GM18519 (cell line): ENCODE data around the gene IFFO2.

ENCODE experiments used
- ATAC-seq: cut with Tn5 transposase; IDR thresholded peaks from one replicate; pipeline ENCODE4 v1.9.1; 2021; ENCODE audit warnings: mild to moderate bottlenecking, moderate library complexity; ENCODE audit not compliant: unreplicated experiment, low FRiP score

Gene IFFO2

DNA sequence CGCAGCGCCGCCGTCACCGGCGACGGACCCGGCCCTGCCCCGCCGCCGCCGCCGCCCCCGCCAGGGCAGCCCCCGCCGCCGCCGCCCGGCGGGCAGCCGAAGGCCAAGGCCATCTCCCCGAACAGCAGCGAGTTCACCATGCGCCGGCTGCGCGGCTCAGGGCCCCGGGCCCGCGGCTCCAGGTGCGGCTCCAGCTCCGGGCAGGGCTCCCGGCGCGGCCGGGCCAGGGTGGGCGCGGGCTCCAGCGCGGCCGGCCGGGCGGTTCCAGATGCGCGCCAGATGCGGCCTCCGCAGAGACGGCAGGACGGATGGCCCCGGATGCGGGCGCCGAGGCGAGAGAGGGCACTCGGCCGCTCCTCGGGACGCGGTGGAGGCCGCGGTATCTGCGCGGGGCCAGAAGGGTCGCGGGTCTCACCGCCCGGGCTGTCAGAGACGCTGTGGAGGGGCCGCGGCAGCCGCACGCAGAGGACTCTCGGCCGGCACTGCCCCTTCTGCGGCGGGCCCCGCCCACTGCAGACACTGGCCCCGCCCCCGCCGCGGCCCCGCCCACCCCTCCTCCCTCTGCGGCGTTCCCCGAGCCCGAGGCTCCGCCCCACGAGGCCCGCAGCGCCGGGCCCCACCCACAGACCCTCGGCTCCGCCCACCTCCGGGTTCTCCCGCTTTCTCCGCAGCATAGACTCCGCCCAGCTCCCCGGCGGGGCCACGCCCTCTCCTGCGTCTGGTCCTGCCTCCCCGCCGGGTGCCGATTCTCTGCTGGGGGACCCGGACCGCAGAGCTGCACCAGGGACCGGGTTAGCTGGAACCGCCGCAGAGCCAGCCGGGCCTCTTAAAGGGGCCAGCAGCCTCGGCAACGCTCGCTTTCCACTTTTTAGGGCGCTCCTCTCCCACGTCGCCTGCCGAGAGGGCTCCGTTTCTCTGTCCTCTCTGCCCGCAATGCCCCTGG is at the start of gene IFFO2:
Gene IFFO2, minus strand, starts transcription at position 484 of the 943 bp plus-strand sequence. Its CDS starts 344 bp downstream, at position 140.
- peak; percentile 71 for ATAC-seq

DNA sequence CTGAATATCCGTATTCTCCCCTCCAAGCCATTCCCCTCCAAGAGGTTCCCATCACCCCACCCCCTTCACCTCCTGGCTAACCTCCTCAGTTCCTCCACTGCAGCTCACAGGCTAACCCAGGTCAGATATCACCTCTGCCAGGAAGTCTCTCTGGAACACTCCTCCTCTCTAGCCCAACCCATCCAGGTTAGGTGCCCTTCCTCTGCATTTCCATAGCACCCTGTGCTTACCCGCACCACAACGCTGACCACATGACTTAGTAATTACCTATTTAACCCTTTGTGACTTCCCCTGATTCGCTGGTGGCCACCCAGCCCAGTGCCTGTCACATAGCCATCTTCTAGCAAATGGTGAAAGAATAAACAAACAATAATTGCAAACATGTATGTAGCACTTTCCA is 49.5 kb upstream of the IFFO2 start:
- ATAC-seq = no peak

DNA sequence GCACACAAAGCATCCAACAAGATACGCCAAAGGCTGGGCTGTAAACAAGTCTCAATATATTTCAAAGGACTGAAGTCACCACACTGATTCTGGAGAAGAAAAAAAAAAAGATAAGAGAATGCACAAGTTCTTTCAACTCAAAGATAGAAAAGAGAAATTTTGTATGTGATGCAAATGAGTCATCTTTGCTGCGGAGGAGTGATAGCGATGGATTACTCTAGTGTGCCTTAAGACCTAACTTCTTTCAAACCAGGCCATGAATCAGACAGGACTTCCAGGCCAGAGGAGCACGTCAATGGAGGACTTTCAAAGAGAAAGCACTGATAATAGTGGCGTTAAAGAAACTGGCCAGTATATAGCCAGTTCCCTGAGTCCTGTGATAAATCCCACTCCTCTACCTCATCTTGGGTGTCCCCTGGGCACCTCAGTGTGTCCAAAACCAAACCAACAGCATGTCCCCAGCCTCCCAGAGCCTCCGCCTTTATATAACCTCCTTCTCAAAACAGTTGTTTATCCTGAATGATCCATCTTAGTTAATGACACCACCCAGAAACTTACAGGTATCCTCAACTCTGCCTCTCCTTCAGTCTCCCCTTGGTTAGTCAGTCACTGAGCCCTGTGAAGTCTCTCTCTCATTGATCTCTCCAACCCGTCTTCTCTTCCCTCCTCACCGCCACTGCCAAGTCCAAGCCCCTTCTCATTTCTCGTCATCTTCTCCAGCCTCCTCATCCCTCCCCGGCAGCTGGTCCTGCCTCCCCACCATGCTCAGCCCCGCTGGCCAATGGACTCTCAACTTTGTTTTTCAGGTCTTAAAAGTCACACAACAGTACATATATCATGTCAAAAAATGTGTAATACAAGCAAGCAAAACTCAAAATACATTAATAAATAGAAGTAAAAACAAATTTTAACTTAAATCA is 47.2 kb upstream of the IFFO2 start:
- no peak for ATAC-seq

DNA sequence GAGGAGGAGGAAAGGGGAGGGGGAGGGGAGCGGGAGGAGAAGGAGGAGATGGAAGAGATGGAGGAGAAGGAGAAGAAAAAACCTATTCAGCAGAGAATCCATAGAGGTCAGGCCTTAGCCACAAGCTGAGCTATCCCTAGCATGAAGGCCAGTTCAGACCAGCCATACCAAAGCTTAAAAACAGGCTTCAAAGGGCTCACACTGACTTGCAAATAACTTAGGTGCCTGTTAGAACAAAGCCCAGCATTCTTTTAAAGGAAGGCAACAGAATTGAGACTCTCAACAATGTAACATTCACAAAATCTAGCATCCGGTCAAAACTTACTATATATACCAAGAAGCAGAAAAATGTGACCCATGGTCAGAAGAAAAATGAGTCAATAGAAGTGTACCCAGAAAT is 43.6 kb upstream of the IFFO2 start:
- ATAC-seq = no peak

DNA sequence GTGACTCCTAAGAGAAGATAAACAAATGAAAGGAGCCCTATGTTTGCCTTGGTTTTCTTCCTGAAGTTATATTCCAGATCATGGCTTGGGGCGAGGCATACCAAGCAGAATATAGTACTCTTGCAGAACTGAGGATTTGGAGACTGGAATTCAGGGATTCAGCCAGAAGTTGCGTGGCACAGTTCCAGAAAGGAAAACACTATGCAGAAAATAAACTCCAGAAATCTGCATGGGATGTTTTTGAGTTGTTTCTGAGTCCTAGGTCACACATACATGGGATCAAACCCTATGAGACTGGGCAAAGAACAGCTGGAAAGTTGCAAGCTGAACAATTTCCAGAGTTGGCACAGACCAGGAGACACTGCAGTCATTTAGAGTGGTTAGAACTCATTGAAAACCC is 42.9 kb upstream of the IFFO2 start:
- no peak for ATAC-seq

DNA sequence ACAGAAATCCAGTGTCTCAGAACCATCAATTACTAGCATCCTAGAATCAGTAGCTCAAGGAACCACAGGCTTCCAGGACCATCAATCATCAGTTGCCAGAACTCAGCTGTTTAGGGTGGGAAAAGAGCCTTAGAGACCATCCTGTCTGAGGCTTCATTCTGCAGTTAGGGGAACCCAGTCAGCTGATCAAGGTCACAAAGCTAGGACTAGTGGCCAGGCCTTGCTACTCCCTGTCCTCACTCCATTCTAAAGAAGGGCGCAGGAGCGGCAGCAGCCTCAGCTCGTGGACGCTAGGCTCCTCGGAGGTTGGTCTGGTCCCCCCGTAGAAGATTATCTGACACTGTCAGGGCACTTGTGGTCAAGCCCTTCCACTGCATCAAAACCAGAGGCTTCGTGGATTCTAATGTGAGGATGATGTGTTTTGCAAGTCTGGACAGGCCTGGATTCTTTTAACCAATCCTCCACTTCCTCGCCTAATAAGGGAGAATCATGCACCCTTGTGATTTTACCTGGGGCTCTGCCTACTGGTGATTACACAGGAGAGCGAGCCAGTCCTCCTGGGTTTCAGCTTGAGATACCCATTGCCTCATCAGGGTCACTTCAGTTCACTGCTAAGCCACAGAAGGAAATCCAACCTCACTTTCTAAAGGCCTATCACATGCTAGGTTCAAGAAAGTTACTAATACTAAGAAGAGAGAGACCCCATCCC is 41.7 kb upstream of the IFFO2 start:
- no peak for ATAC-seq

DNA sequence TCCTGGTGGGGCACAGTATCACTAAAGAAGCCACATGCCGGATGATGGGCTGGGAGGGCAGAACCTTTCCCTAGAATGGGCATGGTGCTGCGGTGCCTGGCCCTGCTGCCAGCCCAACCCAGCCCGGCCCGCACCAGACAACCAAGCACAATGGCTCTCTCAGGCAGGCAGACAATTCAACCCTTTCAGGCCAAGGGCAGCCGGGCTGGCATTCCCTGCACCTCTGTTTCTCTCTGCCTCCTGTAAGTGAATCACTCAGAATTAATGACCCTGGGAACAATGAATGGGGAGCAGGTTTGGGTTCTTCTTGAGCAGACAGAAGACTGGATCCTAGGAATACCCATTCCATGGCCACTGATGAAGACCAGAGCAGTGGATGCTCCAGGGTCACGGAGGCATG is 41.0 kb upstream of the IFFO2 start:
- no peak for ATAC-seq

DNA sequence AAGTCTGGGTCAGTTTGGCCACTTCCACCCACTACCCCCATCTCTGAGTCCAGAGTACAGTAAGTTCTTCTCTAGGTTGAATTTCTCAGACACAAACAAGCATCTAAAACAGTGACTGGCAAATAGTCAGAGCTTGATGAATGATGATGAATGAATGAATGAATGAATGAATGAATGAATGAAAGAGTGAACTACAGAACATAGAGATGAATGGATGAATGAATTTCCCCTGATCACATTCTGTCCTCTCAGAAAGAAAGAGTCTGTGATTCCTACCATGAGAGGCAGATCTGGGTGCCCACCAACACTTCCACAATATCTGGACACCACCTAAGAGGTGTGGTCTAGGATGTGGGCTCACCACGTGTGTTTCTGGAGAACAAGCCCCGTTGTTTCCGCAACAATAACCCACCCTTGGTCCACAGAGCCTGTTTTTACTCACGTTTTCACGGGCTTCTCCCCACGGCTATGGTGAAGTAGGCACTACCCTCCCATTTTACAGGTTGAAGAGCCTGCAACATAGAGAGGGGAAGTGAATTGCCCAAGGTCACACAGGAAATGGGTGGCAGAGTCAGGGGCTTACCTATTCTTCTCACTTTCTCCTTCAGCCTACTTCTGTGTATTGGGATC is 40.2 kb upstream of the IFFO2 start:
- ATAC-seq = no peak

DNA sequence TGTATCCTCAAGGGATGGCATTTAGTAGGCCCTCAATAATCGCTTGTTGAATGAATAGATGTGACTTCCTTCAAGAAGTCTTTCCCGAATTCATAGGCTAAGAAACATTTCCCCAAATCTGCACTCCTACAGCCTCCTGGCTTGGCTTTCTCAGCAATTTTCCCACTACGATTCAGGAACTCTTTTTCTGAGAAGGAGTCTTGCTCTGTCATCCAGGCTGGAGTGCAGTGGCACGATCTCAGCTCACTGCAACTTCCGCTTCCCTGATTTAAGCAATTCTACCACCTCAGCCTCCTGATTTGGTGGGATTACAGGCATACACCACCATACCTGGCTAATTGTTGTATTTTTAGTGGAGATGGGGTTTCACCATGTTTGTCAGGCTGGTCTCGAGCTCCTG is 37.9 kb upstream of the IFFO2 start:
- no peak for ATAC-seq

DNA sequence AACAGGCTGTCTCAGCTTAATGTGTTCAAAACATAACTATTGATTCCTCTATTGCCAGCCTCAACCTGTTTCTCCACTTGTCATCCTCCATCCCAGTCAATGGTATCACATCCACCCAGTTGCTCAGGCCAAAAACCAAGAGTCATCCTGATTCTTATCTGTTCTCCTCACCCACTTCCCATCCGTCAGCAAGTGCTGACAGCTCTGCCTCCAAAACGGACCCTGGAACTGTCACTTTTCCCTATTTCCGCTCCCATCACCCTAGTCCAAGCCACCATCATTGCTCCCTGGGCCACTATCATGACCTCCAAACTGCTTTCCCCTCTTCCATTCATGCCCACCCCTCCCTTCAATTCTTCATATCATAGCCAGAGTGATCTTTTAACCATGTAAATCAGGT is 36.2 kb upstream of the IFFO2 start:
- no peak for ATAC-seq

DNA sequence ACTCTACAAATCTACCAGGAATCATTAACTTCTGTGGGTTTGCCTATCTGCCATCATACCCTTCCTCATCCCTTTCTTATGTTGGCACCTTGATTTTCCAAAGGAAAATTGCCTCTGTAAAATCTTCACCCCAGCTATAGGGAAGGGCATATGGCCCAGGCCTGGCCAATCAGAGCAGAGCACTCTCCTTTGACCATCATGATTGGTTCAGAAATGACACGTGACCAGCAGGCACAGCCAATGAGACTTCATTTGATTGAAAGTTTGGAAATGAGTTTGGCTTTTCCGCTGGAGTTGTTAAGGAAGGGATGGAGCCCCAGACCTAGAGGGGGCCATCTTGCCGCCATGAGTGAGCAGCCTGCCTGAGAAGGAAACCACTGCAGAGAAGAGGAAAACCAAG is 35.1 kb upstream of the IFFO2 start:
- no peak for ATAC-seq

DNA sequence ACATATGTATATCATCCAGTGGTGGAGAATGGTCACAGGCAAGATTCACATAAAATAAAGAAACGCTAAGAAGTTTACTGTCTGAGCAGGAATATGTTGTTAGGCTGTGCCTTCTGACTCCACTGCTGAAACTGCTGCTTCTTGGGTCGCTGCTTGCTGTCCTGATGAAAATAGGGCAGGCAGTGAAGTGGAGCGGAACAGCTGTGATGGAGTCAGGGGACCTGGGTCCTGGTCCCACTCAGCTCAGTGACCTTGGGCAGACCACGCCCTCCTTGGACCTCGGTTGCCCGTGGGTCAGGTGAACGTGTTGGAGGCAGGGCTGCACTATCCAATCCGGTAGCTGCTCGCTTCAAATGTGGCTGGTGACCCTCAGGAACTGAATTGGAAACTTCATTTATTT is 33.4 kb upstream of the IFFO2 start:
- ATAC-seq = no peak

DNA sequence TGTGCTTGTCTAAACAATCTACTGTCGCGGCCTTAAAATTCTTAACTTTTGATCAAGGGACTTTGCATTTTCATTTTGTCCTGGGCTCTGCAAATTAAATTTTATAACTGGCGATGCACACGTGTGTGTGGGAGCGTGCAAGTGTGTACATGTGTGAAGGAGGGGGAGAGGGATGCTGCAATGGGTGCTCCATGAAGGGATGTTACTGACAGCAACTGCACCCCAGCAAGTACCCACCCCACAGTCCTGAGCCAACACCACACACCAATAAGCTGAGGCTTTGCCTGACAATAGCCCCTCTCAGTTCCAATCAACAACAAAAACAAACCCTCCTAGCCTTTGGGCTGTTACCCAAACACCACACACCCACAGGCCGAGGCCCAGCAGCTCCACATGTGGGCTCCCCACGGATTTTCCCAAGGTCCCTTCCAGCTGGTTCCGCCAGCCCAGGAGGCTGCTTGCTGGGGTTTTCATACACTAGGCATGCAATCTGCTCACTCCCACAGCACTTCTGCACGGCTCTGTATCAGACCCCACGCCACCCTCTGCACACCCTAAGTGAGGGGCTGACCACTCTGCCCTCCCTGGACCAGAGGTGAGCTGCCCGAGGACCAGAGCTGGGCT is 32.8 kb upstream of the IFFO2 start:
- ATAC-seq = no peak

DNA sequence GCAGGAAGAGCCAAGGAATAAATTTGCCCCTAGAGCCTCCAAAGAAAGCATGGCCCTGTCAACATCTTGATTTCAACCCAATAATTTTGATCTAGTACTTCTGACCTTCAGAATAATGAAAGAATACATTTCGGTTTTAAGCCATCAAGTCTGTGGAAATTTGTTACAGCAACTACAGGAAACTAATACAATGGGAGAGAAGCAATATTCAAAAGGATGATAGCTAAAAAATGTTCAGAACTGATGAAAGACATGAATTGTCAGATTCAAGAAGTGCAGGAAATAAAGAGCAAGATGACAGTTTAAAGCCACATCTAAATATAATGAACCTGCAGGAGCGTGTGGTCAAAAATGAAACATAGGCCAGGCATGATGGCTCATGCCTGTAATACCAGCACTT is 24.8 kb upstream of the IFFO2 start:
- no peak for ATAC-seq

DNA sequence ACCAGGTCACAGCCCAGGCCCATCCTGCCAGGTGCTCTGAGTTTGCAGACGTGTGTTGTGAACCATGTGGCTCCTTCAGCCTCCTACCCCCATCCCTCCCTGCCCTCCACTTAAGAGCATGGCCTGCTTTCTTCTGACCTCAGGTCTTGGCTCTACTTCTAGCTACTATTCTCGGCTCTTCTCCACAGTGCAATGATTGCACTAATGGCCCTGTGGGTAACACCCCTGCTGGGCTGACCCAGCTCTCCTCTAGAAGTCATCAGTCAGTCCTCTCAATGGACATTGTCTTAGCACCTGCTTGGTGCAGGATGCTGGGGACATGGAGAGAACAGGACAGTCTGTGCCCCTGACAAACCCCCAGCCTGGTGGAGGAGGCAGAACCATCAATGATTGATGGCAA is 22.2 kb upstream of the IFFO2 start:
- ATAC-seq = no peak

DNA sequence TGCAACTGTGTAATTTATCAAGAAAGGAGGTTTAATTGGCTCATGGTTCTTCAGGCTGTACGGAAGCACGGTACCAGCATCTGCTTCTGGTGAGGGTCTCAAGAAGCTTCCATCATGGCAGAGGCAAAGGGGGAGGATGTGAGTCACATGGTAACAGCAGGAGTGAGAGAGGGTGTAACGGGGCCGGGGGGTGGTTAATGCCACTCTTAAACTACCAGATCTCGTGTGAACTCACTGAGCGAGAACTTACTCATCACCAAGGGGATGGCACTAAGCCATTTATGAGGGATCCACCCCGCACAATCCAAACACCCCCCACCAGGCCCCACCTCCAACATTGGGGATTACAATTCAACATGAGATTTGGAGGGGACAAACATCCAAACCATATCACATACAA is 21.0 kb upstream of the IFFO2 start:
- no peak for ATAC-seq

DNA sequence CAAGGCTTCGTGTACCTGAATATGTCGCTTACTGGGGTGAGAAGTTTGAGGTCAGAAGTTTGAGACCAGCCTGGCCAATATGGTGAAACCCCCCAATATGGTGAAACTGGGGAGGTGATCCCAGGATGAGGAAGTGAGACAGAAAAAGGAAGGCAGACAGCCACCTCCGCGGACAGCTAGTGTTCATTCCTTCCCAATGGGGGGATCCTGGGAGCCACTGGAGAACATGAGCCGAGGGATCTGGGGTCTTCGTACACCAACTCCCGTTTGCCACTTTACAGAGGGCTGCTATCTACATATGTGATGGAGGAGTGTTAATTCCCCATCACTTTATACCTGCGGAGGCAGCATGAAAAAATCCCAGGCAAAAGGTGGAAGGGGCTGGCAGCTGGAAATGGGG is 19.6 kb upstream of the IFFO2 start:
- ATAC-seq = no peak

DNA sequence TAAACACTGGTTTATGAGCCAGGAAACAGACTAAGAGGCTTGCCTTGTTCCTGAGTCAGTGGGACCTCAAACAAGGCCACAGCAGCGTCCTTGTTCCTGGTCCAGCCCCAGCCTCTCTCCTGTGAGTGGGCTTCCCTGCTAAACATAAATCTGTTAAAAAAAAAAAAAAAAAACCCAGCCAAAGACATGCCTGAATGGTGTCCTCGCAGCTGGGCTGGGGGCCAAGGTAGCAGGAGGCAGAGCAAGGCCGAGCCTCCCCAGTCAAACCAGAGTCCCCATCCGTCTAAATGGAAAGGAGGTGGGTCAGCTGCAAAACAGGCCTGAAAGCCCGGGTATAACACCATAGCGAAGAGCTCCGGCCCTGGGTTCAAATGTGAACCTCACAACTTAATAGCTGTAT is 18.1 kb upstream of the IFFO2 start:
- no peak for ATAC-seq

DNA sequence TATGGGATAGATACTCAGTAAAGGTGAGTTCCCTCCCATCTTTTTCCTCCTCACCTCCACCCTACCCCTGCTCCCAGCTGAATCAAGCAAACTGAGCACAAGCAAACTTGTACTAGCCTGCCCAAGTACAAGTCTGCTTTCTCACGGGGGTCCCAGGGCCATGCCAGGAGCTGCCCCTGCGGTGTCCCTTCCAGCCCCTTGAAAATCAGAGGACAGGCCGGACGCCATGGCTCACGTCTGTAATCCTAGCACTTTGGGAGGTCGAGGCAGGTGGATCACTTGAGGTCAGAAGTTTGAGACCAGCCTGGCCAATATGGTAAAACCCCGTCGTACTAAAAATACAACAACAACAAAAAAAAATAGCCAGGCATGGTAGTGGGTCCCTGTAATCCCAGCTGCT is 17.5 kb upstream of the IFFO2 start:
- no peak for ATAC-seq

DNA sequence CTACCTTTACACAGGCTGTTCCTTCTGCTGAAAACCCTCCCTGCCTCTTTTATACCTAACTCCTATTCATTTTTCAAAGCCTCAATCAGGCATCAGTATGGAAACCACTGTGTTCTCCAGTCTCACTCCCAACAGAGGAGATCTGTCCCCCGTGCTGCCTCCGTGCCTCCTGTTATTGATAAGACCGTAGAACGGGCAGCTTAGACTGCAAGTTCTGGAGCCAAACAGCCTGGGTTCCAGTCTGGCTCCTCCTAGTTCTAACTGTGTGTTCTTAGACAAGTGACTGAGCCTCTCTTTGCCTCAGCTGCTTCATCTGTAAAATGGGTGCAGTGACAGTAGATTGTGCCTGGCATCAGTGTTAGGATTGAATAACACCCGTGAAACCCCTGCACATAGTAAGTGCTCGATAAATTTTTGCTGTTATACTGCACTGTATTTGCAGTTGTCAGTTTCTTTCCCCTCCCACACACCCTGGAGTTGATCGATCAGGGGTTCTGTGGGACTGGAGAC is 17.0 kb upstream of the IFFO2 start:
- no peak for ATAC-seq
